HL-60/S4 (cell line): ENCODE measurements around the gene B3GALT4.

Experiments used
- in situ Hi-C: fragments of 300-500 bp; cut with MboI; formaldehyde crosslinking; loops from 2 replicates; pipeline ENCODE4 v1.14.3; 2022; ENCODE audit warnings: low sequenced_read_pairs

B3GALT4 gene

GRCh38 chr6:33289784-33290315, 12.9 kb downstream of the B3GALT4 start:
- in situ Hi-C loops, result no loop called here

GRCh38 chr6:33290459-33290858, 13.5 kb downstream of the B3GALT4 start:
- in situ Hi-C loops, result no loop called here

GRCh38 chr6:33292996-33293682, 16.2 kb downstream of the B3GALT4 start:
- in situ Hi-C loops, result no loop called here

GRCh38 chr6:33294086-33294823, 17.3 kb downstream of the B3GALT4 start:
- in situ Hi-C loops, result no loop called here

- in situ Hi-C loops, result no loop called here
Measured at GRCh38 chr6:33295621-33296369, 18.9 kb downstream of the B3GALT4 start.

- in situ Hi-C loops, result no loop called here
Measured at GRCh38 chr6:33296797-33297405, 20.0 kb downstream of the B3GALT4 start.

- in situ Hi-C loops, result no loop called here
Measured at GRCh38 chr6:33297406-33297955, 20.6 kb downstream of the B3GALT4 start.

GRCh38 chr6:33297956-33298772, 21.2 kb downstream of the B3GALT4 start:
- in situ Hi-C loops, result no loop called here

- in situ Hi-C loops, result no loop called here
Measured at GRCh38 chr6:33298773-33299236, 21.9 kb downstream of the B3GALT4 start, which contains the start of gene RGL2. Gene RGL2 (minus strand): TSS chr6:33298942. CDS start chr6:33298610, 332 bp downstream.

- in situ Hi-C loops, result no loop called here
Measured at GRCh38 chr6:33299237-33299944, 22.5 kb downstream of the B3GALT4 start.

GRCh38 chr6:33301877-33302276, 25.0 kb downstream of the B3GALT4 start:
- in situ Hi-C loops, result no loop called here

- in situ Hi-C loops, result no loop called here
Measured at GRCh38 chr6:33304216-33304615, 27.3 kb downstream of the B3GALT4 start.

GRCh38 chr6:33305052-33305451, 28.1 kb downstream of the B3GALT4 start:
- in situ Hi-C loops, result no loop called here

- in situ Hi-C loops, result no loop called here
Measured at GRCh38 chr6:33306356-33306755, 29.4 kb downstream of the B3GALT4 start.

GRCh38 chr6:33312361-33313104, 35.6 kb downstream of the B3GALT4 start:
- in situ Hi-C loops, result no loop called here

GRCh38 chr6:33313105-33313708, 36.3 kb downstream of the B3GALT4 start:
- in situ Hi-C loops, result no loop called here

GRCh38 chr6:33313709-33314514, 37.0 kb downstream of the B3GALT4 start, which contains the start of gene TAPBP:
Gene TAPBP (minus strand): TSS chr6:33314078. CDS start chr6:33314041, 37 bp downstream.
- in situ Hi-C loops, result no loop called here
